Fibroblast of the aortic adventitia (primary cell): ENCODE measurements around the gene TEP1. TPM values are rescaled to one million over a fixed set of nuclear protein-coding genes. Genes with fewer than 3 reads are reported as not detected.
A peak's percentile ranks its signal among the peaks of the same experiment; 100 is the strongest.

Source experiments
- DNase-seq: peaks from one replicate; pipeline ENCODE4 v3.0.0-alpha.2; 2010; ENCODE audit warnings: low read depth
- H3K4me3 ChIP-seq: 2 replicates; pipeline ENCODE4 v1.5.1; 2011; ENCODE audit warnings: low read depth, mild to moderate bottlenecking, control low read depth, low read length, moderate library complexity
- total RNA-seq: library from RNA; depleted of rRNA; stranded (reverse); fragments of >200 nt; gene quantifications from 2 replicates; pipeline ENCODE4 v1.2.3, GENCODE V29; 2012; ENCODE audit warnings: low replicate concordance
- TF ChIP-seq, protein P1 (sequence below): IDR thresholded peaks from 2 replicates; pipeline ENCODE4 v1.5.1; 2011; ENCODE audit warnings: mild to moderate bottlenecking, low read length, control low read depth, inconsistent platforms; ENCODE audit not compliant: insufficient read depth

The TEP1 gene
- 17.7 and 17.8 TPM in 2 replicates for total RNA-seq

GRCh38 chr14:20412876-20413743 lies at the start of gene TEP1:
Gene TEP1, minus strand, starts transcription at chr14:20413501. Its CDS starts 5,062 bp downstream, at chr14:20408439.
- peak within 1 kb of the TSS; percentile 95 for H3K4me3 ChIP-seq
- TF ChIP-seq, protein P1, sequence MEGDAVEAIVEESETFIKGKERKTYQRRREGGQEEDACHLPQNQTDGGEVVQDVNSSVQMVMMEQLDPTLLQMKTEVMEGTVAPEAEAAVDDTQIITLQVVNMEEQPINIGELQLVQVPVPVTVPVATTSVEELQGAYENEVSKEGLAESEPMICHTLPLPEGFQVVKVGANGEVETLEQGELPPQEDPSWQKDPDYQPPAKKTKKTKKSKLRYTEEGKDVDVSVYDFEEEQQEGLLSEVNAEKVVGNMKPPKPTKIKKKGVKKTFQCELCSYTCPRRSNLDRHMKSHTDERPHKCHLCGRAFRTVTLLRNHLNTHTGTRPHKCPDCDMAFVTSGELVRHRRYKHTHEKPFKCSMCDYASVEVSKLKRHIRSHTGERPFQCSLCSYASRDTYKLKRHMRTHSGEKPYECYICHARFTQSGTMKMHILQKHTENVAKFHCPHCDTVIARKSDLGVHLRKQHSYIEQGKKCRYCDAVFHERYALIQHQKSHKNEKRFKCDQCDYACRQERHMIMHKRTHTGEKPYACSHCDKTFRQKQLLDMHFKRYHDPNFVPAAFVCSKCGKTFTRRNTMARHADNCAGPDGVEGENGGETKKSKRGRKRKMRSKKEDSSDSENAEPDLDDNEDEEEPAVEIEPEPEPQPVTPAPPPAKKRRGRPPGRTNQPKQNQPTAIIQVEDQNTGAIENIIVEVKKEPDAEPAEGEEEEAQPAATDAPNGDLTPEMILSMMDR: no peak
- peak; percentile 77 for DNase-seq

DNA sequence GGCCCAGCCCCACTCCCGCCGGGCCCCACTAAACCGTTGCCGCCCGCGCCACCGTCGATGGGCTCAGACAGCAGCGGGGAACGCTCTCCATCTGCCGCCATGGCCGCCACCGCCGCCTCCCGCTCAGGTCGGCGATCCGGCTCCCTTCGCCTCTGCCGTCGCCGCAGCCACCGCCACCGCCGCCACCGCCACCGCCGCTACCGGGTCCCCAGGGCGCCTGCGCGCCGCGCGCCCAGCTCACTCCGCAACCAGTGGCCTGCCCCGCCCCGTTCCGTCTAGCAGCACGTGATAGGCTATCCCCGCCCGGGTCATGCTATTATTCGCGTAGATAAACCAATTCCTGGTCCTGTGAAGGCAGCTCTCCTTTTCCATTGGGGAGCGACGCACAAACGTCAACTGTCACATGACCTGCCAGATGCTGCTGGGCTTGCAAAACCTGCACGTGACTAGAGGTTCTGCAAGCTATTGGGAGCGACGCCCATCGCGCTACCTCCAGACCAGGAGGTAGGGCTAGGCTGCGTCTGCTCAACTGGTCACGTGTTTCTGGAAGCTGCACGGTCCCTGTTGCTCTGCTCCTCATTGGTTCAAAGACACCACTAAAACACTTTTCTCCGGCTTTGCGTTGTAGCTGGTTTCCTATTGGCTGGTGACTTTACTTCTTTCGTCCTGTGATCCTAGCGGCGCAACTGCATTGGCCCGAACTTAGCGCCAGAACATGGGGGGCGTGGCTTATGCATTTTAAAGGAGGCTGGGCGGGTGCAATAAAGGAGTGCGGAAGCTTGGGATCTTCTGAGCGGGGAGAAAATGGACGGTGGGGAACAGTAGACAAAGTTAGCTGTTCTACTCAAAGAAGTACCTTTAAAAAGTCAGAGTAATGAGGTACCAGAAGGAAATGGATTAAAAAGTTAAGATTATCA lies 48.2 kb upstream of the TEP1 start, which contains the start of gene PIP4P1:
TSS of gene PIP4P1 (minus strand) at position 210 of the 917 bp plus-strand sequence. CDS start at position 101, 109 bp downstream.
- TF ChIP-seq, protein P1: no peak
- H3K4me3 ChIP-seq: peak within 1 kb of the TSS; percentile 99
- peak; percentile 100 for DNase-seq

DNA sequence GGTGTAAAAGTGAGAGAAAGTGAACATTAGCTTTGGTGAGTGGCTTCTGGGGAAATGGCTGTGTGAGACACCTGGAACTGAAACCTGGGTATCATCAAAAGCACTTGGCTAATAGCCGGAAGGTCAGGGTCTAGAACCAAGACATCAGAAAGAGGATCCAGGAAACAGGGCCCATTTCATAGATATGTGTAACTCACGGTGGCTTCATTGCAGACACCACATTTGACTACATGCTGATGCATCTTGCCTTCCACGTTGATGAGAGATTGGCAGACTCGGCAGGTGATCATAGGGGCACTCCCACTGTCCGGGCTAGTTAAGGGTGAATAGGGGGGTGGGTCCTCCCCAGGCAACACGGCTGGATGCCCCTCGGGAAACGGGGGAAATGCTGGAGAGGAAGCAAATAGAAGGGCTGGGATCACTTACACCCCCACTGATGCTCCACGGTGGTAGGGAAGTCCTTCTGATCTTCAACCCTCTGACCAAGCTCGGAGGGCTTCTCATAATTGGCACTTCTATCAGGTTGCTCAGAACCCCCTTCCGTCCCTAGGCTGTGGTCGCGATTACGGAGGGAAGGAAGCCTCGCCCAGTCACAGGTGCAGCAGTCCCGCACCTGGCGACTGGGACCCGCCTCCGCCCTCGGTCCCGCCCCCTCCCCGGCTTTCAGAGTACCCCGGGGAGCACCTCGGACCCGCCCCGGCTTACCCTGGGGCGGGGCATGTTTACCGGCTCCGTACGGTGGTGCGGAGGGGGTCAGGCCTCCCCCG lies 47.3 kb upstream of the TEP1 start:
- DNase-seq: no peak
- TF ChIP-seq, protein P1: no peak
- peak overlapping the region; percentile 99 for H3K4me3 ChIP-seq

GRCh38 chr14:20458031-20458789 lies 44.9 kb upstream of the TEP1 start:
- TF ChIP-seq, protein P1: no peak
- no peak for DNase-seq
- H3K4me3 ChIP-seq: no peak overlapping the region

DNA sequence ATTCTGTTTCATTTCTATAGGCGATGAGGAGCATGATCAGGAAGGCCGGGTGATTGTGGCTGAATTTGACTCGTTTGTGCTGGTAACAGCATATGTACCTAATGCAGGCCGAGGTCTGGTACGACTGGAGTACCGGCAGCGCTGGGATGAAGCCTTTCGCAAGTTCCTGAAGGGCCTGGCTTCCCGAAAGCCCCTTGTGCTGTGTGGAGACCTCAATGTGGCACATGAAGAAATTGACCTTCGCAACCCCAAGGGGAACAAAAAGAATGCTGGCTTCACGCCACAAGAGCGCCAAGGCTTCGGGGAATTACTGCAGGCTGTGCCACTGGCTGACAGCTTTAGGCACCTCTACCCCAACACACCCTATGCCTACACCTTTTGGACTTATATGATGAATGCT lies 43.7 kb upstream of the TEP1 start:
- no peak for DNase-seq
- TF ChIP-seq, protein P1: no peak
- H3K4me3 ChIP-seq: peak overlapping the region; percentile 97
